ENCODE results near the gene KIF19. TPM values are rescaled to one million over a fixed set of nuclear protein-coding genes. Genes with fewer than 3 reads are reported as not detected.

Gene KIF19
- total RNA-seq, 4 donors from 2014 or later = 2.1 to 31.4 (median 8.6) TPM

DNA sequence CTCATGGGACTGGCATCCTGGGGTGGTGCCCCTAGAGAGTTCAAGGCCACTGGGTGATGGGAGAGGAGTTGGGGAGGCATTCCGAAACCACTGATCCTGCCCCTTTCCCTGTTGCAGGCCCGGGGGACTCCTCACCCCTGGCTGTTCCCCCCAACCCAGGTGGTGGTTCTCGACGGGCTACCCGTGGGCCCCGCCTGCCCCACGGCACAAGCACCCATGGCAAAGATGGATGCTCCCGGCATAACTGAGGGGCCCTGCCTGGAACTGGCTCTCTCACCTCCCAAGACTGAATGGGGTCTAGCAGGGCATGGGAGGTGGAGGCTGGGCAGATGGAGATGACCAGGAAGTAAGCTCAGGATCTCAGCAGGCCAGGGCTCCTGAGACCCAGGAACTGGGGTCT, 29.0 kb downstream of the KIF19 start:
- peaks cover 0 to 20% of the 10 kb centered on the region in 2 donors for H3K27me3 ChIP-seq
- no peaks in the 10 kb centered on the region for H3K36me3 ChIP-seq

DNA sequence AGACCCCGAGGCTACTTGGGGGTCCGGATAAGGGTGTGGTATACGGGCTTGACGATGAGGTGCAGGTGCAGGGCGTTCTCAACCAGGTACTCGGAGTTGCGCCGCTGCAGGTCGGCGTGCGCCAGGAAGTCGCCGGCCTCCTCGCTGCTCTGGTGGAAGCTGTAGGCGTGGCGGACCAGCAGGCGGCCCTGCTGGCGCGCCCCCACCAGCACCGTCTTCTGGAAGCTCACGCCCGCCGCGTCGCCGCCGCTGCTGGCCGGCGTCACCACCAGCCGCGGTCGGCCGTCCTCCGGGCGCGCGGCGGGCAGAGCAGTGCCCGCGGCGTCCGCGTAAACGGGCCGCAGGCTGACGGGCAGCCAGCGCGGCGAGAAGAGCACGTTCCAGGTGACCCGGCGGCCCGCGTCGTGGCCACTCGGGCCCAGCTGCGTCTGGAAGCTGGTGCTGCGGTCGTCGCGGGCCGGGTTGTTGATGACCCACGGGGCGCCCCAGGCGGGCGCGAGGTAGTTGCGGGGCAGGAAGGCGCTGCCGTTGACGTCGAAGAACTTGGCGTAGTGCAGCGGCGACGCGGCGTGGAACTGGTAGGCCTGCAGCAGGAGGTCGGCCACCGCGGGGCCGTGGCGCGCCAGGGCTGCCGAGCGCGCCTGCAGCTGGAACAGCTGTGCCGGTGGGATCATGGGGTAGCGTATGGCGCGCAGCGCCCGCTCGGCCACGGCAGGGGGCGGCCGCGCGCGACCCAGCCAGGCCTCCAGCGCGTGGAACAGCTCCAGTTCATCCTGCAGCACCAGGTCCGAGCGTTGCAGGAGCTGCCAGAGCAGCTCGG, 30.8 kb downstream of the KIF19 start:
- DNase-seq = no peak

More for the DNA sequence above, 29.0 kb downstream of the KIF19 start:
- TF ChIP-seq POLR2A (IDR thresholded peaks at IDR 0.05) = no peak
- TF ChIP-seq, protein P1, sequence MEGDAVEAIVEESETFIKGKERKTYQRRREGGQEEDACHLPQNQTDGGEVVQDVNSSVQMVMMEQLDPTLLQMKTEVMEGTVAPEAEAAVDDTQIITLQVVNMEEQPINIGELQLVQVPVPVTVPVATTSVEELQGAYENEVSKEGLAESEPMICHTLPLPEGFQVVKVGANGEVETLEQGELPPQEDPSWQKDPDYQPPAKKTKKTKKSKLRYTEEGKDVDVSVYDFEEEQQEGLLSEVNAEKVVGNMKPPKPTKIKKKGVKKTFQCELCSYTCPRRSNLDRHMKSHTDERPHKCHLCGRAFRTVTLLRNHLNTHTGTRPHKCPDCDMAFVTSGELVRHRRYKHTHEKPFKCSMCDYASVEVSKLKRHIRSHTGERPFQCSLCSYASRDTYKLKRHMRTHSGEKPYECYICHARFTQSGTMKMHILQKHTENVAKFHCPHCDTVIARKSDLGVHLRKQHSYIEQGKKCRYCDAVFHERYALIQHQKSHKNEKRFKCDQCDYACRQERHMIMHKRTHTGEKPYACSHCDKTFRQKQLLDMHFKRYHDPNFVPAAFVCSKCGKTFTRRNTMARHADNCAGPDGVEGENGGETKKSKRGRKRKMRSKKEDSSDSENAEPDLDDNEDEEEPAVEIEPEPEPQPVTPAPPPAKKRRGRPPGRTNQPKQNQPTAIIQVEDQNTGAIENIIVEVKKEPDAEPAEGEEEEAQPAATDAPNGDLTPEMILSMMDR (IDR thresholded peaks at IDR 0.05) = no peak
- no peak overlapping the region for H3K4me3 ChIP-seq
- no peaks in the 10 kb centered on the region for H3K9me3 ChIP-seq
- DNase-seq = no peak
- H3K27ac ChIP-seq = no peak overlapping the region
- H3K4me1 ChIP-seq = peaks cover 0 to 12% (median 6%) of the 10 kb centered on the region in 4 donors

GRCh38 chr17:74357466-74357809, 31.4 kb downstream of the KIF19 start:
- Histone ChIP-seq H3K27me3 (peaks cover 0 to 17% of the 10 kb centered on the region in 2 donors), H3K9me3 (no peaks in the 10 kb centered on the region), H3K4me3 (peak overlapping the region in 2 of 4 donors; percentile 32 to 34), H3K27ac (no peak overlapping the region), H3K4me1 (peaks cover 0 to 12% (median 6%) of the 10 kb centered on the region in 4 donors), H3K36me3 (no peaks in the 10 kb centered on the region)
- no peak for TF ChIP-seq POLR2A (IDR thresholded peaks at IDR 0.05)
- TF ChIP-seq, protein P1 (IDR thresholded peaks at IDR 0.05) = no peak
- DNase-seq = no peak

More for the DNA sequence above, 30.8 kb downstream of the KIF19 start:
- H3K27me3 ChIP-seq = peaks cover 0 to 20% of the 10 kb centered on the region in 2 donors
- H3K4me1 ChIP-seq = peaks cover 0 to 12% (median 6%) of the 10 kb centered on the region in 4 donors
- TF ChIP-seq, protein P1 (IDR thresholded peaks at IDR 0.05) = no peak
- TF ChIP-seq POLR2A (IDR thresholded peaks at IDR 0.05) = no peak
- peak overlapping the region in 3 of 4 donors; percentile 12 to 34 (median 32) for H3K4me3 ChIP-seq
- H3K27ac ChIP-seq = no peak overlapping the region
- no peaks in the 10 kb centered on the region for H3K36me3 ChIP-seq
- H3K9me3 ChIP-seq = no peaks in the 10 kb centered on the region

DNA sequence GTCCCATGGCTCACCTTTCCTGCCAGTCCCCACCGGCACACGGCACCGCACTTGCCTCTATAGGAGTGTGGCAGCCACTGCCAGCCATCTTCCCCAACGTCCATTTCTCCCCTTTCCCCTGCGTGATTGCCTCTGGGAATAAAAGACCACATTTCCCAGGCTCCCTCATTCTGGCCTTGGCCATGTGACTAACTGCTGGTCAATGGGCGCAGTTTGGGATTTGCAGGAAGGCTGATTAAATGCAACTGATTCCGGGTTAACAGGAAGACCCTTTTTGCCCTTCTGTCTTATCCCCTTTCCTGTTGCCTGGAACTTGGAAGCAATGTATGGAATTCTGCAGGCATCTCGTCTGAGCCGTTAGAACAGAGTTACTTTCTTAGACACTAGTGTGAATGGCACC, 32.7 kb downstream of the KIF19 start:
- Histone ChIP-seq H3K4me1 (peaks cover 0 to 12% (median 6%) of the 10 kb centered on the region in 4 donors), H3K36me3 (no peaks in the 10 kb centered on the region), H3K27me3 (peaks cover 0 to 17% of the 10 kb centered on the region in 2 donors), H3K9me3 (no peaks in the 10 kb centered on the region), H3K27ac (no peak overlapping the region), H3K4me3 (no peak overlapping the region)
- TF ChIP-seq POLR2A (IDR thresholded peaks at IDR 0.05) = no peak
- TF ChIP-seq, protein P1 (IDR thresholded peaks at IDR 0.05) = no peak
- no peak for DNase-seq

DNA sequence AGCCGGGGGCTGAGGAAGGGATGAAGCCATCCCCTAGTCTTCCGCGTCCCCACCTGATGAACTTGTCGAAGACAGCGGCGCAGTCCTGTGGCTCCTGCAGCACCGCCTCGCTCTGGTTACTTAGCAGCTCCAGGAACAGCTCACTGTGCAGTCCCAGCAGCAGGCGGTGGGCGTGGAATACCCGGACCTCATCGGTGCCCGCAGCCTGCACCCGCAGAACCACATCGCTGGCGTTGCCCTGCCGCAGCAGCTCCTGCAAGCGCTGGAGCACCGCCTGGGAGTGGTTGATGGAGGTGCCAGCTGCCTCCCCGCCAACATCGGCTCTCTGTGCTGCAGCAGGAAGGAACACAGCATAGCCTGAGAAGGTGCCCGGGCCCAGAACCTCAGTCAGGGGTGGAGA, 33.9 kb downstream of the KIF19 start:
- DNase-seq = no peak
- no peak for TF ChIP-seq POLR2A (IDR thresholded peaks at IDR 0.05)
- TF ChIP-seq, protein P1 (IDR thresholded peaks at IDR 0.05) = no peak
- no peak overlapping the region for H3K27ac ChIP-seq
- peaks cover 0 to 12% (median 6%) of the 10 kb centered on the region in 4 donors for H3K4me1 ChIP-seq
- H3K27me3 ChIP-seq = peaks cover 0 to 17% of the 10 kb centered on the region in 2 donors
- H3K36me3 ChIP-seq = no peaks in the 10 kb centered on the region
- H3K9me3 ChIP-seq = no peaks in the 10 kb centered on the region
- no peak overlapping the region for H3K4me3 ChIP-seq
